ENCODE results near the gene FUT7.

Gene FUT7

DNA sequence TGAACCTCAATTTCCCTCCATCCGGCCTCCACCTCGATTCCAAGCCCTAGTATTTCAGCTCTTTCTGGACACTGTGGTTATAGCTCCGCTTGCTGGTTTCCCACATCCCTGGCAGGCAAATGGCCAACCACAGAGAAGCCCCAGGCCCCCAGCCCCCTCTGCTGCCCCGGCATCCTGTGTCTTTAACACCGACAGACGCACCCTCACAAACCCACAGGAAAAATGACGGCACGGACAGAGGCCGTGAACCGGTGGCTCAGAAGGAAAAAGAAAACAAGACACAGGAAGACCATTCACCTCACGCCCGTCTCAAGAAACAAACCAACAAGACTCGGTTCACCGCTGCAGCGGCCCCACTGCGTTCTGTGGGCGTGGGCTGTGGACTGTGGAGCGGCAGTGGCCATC lies 34.1 kb downstream of the FUT7 start:
- DNase-seq (ENCODE audit: low spot score): no peak
- TF ChIP-seq CTCF (IDR thresholded peaks at IDR 0.05; ENCODE audit: extremely low read depth, missing control alignments): no peak

DNA sequence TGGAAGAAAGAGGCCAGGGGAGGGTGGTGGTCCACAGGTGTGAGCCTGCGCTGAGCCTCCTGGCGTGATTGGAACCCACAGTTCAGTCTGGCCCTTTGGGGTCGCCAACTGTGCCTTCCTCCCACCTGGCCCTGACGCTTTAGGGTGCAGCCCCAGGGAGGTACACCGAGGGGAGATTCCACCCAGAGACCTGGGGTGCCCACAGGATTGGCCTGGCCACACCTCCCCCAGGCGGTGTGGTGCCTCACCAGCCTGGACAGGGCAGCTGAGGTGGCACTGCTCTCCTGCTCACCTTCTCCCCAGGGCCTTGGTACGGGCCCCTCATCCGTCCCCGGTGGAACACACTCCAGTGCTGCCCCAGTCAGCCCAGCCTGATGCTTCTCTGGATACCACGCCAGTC lies 34.5 kb downstream of the FUT7 start:
- no peak for TF ChIP-seq CTCF (IDR thresholded peaks at IDR 0.05; ENCODE audit: extremely low read depth, missing control alignments)
- no peak for DNase-seq (ENCODE audit: low spot score)

DNA sequence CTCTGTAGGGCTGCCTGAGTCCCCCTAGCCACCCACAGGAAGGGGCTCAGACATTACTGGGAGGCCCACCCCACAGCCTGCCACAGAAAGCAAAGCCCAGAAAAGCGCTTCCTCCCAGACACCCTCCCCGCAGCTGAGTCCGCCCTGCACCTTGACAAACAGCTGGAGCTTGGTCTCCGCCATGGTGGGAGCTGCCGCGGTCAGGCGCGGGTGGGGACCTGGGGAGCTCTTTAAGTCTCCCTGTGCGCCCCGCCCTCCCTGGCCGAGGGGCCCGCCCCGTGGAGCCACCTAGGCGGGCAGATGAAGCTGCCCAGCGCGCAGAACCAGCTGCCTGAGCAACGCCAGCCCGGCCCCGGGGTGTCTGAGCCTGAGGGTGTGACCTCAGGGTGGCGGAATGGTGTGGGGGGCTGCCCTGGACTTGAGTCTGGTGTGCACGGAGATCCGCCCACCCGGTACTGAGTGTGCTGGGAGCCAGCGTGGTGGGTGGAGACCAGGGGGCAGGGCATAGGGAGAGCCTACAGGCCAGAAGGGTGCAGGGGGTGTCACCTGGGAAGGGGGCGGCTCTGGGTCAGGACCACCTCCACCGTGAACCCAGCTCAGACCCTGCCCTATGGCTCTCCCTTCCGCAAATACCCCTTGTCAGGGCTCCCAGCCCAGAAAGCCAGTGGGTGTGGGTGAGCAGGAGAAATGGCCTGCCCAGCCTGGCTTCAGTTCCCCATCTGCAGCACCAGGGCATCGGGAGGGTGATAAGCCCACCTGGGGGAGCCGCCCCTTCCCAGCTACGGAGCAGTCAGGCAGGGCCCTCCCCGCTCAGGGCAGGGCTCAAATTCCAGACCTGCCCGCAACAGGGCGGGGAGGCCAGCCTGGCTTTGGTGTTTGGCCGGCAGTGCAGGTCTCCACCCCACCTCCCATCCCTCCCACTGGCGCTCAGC lies 35.3 kb downstream of the FUT7 start, which contains the start of gene CLIC3:
Gene CLIC3, minus strand, starts transcription at position 208 of the 932 bp plus-strand sequence. Its CDS starts 25 bp downstream, at position 183.
- DNase-seq (ENCODE audit: low spot score): no peak

GRCh38 chr9:136995772-136996311 lies 36.0 kb downstream of the FUT7 start:
- DNase-seq (ENCODE audit: low spot score): no peak
- TF ChIP-seq CTCF (IDR thresholded peaks at IDR 0.05; ENCODE audit: extremely low read depth, missing control alignments): no peak

More for the DNA sequence above, 35.3 kb downstream of the FUT7 start, which contains the start of gene CLIC3:
- TF ChIP-seq CTCF (IDR thresholded peaks at IDR 0.05; ENCODE audit: extremely low read depth, missing control alignments): no peak

DNA sequence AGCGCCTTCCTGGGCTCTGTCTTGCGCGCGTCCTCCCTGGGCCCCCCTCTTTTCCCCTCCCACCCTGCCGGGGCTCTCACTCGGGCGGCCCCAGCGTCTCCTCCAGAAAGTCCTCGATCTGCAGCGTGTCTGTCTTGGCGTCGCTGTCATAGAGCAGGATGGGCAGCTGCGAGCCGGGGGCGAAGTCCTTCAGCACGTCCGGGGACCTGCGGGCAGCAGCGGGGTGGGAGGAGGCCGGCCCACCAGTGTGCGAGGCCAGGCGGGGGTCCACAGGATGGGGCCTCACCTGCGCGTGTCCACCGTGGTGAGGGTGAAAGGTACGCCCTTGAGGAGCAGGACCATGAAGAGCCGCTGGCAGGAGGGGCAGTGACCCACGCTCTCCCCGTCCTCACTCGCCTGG lies 36.5 kb downstream of the FUT7 start:
- no peak for DNase-seq (ENCODE audit: low spot score)
- TF ChIP-seq CTCF (IDR thresholded peaks at IDR 0.05; ENCODE audit: extremely low read depth, missing control alignments): no peak

GRCh38 chr9:136994888-136995230 lies 37.0 kb downstream of the FUT7 start:
- DNase-seq (ENCODE audit: low spot score): no peak

More at GRCh38 chr9:136994888-136995230, 37.0 kb downstream of the FUT7 start:
- TF ChIP-seq CTCF (IDR thresholded peaks at IDR 0.05; ENCODE audit: extremely low read depth, missing control alignments): no peak

Data from GM20000 (cell line).